HG03558 (cell line): Measurements from ENCODE around the gene MARCHF10.

Experiments used
- ATAC-seq: cut with Tn5 transposase; IDR thresholded peaks from one replicate; pipeline ENCODE4 v1.9.1; 2021; ENCODE audit warnings: moderate number of reproducible peaks; ENCODE audit not compliant: unreplicated experiment; ENCODE audit errors: extremely low read depth

Gene MARCHF10

DNA sequence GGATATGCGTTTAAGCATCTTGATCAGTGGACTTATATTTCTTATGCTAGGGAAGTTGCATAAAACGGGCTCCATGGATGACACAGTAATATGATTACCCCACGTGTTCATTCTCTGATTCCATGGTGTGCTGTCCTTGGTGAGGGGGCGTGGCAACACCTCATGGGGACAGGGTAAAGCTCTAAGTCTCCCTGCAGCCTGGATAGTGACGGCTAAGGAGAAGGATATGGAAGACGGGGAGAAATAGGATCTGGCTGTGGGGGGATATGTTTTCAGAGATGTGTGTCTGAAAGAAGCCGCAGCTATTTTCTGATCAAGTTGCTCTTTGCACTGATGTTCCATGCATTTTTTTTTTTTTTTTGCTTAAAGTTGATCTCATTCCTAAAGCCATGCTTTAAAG lies 84.3 kb downstream of the MARCHF10 start:
- no peak for ATAC-seq

DNA sequence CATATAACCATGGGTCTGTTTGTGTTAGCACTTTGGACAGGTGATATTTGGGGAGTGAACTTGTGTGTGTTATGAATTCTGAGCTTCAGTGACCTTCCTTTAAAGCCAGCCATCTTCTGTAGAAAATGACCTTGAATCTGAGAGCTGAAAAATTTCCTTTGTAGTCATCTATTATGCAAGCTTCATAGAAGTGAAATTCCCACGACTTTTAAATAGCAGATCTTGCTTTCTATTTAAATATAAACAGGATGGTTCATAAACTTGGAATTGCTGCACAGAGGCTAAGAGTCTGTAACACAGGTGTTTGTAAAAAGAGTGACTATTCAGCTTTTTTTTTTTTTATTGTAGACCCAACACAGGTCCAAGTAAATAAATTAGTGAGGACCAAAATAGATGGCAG lies 85.5 kb downstream of the MARCHF10 start:
- no peak for ATAC-seq

DNA sequence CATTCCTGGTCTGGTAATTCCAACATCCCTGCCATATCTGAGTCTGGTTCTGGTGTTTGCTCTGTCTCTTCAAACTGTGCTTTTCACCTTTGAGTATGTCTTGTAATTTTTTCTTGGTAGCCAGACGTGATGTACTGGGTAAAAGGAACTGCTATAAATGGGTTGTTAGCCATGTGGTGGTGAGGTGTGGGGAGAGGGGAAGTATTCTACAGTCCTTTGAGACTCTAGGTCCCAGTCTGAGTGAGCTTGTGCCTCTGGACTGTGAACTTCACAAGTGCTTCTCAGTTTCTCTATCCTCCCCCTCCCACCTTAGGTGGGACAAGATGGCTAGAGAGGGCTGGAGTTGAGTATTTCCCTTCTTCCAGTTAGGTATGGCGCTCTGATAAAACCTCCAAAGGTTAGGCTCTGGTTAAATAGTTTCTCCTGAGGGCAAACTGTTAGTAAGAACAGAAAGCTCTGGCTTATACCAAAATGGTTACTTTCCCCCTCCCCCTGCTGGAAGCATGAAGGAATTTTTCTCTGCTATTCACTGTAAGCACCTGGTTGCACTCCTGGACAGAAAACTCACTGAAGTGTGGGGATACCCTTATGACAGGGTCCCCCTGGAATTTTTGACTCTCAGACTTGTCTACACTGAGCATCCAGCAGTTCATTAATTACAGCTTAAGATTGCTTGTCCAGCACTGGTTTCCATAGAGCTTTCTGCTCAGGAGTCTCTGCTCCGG lies 87.8 kb downstream of the MARCHF10 start:
- ATAC-seq, result no peak

DNA sequence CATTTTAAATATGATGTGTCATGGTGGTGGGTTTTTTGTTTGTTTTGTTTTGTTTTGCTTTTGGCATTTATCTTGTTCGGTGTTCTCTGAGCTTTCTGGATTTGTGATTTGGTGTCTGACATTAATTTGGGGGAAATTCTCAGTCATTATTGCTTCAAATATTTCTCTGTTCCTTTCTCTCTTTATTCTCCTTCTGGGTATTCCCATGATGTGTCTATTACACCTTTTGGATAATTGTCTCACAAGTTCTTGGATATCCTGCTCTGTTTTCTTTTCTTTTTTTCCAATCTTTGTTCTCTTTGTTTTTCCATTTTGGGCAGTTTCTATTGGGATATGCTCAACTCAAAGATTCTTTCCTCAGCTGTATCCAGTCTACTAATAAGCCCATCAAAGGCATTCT lies 88.5 kb downstream of the MARCHF10 start:
- ATAC-seq, result no peak

DNA sequence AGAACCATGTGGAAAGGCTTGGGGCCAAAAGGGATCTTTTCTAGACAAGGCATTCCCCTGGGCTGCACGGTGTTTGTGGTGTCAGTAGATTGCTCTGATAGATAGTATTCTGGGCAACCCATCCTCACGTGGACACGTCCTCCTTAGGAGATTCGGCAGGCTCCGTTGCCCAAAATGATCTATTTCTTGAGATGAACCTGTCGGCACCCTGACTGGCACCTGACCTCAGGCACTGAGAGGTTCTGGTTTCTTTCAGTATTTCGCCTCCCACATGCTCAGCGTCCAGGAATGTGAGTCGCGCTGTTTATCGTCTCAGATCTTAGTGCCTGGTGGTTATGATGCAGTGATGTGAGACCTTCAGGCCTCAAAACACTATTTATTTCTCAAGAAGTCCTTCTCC lies 89.7 kb downstream of the MARCHF10 start:
- no peak for ATAC-seq

DNA sequence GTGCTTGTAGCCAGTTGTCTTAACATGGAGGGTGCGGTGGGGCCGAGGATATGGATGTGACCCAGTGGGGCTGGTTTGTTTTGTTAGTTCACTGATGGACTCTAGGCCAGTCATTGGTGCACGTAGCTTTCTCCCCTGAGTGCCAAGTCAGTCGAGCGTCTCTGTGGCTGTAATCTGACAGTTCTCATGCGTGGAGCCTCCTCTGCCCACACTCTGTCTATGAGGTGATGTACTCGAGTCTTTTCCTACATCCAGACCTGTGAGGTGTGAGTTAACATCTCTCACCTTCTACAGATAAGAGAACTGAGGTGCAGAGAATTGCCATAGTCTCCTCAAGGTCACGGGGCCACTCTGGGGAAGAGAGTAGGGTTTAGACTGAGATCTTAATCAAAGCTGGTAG lies 90.2 kb downstream of the MARCHF10 start:
- ATAC-seq, result no peak

DNA sequence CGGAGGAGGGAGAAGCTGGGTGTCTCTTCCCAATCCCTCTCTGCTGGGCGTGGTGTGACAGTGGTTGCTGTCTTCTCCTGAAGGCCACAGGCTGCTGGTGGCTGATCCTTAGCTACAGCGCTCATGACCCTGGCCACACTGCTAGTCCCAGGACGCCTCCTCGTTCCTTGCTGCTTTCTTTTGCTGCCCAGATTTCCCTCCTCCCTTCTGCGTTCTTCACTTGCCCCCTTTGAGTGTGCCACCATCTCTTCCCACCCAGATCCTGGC lies 90.6 kb downstream of the MARCHF10 start:
- no peak for ATAC-seq

DNA sequence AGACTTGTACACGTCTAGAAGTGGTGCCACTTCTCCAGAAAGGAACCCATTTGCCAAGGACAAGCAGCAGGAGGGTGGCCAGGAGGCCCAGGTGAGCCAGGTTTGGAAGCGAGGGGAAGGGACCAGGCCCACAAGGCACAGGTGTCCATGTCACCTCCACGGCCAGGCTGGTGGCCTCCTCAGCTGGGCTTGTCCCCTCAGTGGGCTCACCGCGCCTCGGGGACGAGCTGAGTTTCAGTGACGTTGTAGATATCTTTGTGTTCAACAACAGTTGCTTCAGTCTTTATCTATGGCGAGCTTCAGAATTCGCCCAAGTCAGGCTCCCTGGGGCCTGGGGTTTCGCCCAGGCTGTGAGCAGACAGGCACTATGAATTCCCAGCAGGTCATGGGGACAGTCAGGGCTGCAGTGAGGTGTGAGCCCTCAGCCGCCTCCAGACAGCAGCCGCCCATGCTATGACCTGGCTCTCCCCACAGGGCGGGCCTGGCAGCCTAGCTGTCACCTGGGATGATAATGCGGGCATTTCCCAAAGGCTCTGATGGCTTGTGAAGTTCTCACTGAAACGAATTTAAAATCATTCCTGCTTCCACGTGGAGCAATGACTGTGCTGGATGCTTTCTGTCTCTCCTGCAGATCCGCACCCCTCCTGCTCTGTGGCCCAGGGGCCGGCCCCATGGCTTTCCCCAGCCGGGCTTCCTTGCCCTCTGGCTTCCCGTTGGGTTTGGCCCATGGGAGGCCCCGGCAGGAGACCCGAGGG lies 91.1 kb downstream of the MARCHF10 start:
- no peak for ATAC-seq

DNA sequence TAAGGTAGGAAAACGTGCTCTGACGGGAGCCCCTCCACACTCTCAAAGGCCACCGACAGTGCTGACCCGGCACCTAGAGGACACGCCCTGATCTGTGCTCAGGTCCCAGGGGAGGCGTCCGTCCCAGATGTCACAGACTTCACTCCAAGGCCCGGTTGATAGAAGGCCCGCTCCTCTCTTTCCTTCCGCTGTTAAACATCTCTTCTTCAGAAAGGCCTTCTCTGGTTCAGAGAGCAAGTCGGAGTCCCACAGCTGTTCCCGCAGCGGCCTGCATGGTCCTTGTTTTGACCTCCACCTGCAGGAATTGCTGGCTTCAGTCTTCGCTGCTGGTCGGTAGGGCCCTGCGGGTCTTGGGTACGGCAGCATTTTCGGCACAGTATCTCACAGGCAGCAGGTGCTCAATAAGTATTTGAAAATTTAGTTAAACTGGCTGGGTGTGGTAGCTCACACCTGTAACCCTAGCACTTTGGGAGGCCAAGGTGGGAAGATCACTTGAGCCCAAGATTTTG lies 92.2 kb downstream of the MARCHF10 start:
- no peak for ATAC-seq

DNA sequence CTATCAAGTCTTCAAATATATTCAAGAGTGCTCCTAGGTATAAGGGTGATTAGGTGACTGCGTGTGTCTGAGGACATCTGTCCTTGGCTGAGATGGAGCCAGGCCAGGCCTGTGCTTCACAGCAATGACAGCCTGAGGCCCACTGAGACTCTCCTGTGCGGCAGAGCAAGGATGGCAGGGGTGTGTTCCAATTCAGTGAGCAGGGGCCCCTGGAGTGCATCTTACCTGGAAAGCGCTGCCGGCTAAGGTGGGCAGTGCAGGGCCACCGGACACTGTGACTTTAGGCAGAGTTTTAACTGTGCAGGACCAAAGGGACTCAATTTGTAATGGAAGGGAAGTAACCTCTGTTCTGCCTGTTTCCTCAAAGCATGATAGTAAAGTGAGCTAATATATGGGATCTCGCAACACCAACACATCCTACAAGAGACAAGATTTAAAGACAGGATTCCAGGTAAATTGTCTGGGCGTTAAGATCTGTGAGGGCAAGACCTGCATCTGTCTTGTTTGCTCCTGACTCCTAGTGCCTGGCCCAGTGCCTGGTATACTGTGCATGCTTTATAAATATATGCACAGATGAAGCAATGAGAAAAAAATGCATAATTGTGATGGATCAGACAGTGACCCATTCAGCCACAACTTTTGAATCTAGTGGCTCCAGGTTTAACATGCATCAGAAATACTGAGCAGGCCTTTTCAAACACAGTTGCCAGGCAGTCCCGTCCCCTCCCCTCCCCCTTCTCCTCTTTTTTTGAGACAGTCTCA lies 93.9 kb downstream of the MARCHF10 start:
- no peak for ATAC-seq

DNA sequence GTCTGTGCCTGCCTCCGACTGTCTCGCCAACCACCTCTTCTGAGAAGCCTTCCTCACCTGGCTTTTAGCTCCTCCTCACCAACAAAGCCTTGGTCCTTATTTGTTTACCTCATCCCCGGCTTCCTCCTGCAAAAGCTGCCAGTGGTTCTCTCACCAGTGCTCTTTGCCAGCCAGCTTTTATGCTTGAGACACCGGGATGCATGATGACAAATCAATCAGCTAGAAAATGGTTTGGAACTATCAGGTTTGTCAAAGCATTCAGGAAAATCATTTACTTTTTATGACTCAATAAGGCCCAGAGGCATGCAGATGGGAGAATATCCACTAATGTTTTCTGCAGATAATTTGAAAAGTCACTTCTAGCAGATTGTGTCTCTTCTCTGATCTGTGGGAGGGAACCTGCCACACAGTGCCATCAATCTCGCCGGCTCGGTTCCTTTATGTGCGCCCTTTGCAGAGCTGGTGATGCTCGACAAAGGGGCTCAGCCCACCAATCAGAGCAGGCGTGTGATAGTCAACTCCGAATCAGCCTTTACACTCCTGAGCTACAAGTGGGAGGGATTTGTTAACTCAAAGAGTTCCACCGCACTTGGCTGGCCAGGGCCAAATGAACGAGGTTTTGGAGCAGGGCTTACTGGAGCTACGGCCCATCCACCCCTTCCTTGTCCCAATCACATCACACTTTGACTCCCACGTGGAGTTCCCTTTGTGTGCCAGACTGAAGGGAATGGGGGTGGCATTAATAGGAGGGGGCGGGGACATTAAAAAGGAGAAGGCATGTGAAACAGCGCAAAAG lies 94.8 kb downstream of the MARCHF10 start:
- ATAC-seq, result no peak

DNA sequence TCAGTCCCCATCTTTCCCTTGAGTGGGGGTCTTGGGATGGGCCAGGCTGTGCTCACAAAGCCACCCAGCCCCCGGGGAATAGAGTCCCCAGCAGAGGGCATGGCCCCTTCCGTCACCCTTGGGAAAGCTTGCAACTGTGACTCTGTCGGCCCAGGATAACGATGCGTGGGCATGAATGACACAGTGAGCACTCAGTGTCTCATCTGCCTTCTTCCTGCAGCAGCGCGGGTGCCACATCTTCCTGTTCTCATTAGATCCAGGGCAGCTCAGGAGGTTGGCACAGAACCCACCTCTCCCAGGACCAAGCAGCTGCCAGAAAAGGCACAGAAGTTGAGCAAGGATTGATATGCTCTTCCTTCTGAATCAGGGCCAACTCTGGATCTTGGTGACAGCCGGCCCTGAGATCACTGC lies 95.9 kb downstream of the MARCHF10 start:
- ATAC-seq, result no peak

DNA sequence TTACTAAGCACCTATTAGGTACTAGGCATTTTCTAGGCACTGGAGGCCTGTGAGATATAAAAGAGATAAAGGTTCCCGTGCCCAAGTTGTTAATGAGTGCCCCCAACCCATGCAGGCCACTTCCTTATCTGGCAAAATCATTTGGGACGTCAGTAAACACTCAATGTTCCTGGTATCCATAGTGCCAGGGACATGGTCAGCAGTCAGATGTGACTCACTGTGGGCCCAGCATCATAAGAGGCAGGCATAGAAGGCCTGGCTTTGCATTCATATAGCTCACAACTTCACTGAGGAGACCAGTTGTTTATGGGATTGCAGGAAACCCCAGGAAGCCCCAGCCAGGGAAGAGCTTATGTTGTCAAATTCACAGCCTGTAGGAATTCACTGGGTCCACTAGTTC lies 99.5 kb downstream of the MARCHF10 start:
- ATAC-seq, result no peak

DNA sequence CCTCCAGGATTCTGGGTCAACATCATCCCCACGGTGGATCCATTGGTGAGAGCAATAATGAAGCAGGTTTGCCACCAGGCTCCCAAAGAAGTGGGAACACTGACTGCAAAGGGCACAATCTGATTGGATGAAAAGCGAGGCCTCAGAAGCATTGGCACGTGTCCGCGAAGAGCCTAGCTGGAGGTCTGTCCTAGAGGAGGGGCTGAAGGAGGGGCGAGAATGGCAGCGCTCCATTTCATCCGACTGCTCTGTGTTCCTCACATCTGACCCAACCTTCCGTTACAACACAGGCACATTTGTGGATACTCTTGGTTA lies 100.7 kb downstream of the MARCHF10 start:
- no peak for ATAC-seq

DNA sequence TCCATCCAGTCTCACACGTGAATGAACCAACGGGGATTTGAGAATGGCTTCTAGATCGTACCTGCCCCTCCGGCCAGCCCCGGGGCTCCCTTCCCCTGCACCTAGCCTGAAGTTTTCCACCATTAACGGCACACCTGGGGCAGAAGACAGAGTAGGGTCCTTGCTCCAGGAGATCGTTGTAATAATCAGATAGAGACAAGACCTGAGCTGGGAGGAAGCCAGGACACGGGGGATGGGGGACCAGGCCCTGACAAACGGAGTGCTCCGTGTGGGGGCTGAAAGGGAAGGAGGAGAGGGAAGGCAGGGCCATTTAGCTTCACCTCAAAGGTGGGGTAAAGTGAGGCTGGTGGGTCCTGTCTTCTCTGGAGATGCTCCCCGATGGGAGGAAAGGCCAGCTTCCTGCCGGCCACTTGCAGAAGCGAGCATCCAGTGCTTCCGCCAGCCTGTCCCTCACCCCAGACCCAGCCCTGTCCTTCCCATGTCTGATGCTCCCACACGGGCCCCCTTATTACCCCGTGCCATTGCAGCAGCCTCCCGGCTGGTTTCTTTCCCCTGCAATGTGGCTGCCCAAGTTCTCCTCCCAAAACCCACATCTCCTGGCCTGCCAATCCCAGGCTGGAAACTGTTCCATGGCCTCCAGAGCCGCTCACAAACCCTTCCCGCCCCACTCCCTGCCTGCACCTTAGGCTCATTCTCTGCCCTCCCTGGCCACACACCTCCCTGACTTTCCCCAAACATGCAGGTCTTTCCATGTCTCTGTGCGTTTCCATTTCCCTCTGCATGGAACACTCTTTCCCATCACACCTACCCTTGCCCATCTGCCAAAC lies 101.3 kb downstream of the MARCHF10 start:
- ATAC-seq, result no peak

DNA sequence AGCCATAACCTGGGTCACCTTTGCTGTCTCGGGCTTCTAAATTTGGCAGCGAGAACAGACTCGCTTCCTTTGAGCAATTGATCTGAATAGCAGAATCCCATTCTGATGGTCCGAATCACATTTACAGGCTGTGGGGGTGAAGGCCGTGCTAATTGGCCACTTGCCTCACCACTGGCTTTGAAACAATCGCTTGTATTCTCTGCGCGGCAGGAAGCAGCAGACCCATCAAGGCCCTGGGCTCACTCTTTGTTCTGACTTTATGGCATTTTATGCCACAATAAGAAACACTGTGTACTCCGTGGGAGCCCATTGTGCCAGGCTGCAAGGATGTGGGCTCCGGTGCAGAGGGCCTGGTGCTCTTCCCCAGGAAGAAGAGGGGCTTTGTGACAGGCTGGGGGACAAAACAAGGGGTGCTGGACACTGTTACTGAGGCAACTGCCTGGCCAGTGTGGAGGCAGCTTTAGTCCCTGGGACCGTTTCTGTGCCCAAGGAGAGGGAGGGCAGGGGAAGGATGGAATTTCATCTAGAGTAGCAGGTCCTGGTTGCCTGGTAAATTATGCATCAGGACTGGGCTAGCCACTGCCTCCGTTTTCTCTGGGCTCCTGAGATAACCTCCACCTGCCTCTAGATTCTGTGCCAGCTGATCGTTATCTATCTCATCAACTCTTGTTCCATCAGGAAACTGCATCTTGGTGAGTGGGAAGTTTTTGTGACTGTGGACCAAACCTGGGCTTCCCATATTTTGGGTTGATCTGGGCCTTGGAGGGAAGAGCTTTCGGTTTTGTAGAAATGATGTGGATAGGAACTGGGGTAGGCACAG lies 102.1 kb downstream of the MARCHF10 start:
- no peak for ATAC-seq

DNA sequence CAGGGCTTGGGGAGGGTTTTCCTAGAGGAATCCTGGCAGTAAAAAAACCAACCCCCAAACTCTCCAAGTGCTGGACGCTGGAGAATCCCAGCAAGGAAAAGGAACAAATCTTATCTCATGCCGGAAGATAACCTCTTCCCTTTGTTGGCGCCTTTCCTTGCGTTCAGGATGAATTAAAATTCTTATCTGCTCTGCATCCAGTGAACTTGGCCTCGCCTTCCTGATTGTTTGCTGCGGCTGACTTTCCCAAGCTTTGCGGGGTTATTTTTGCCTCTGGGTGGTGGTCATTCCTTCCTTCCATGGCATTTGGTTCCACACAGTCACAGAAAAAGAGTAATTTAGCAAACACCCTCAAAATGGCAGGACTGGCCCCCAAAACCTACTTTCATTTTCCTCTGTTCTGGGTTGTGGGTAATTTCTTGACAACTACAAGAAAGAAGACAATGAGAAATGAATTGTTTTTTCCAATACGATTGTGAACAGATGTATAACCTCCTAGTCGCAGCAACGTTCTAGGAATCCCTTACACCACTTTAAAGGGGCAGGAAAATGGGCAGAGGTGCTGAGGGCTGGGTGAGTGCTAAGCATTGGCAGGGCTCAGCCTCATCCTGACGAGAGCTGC lies 102.8 kb downstream of the MARCHF10 start:
- ATAC-seq, result no peak

DNA sequence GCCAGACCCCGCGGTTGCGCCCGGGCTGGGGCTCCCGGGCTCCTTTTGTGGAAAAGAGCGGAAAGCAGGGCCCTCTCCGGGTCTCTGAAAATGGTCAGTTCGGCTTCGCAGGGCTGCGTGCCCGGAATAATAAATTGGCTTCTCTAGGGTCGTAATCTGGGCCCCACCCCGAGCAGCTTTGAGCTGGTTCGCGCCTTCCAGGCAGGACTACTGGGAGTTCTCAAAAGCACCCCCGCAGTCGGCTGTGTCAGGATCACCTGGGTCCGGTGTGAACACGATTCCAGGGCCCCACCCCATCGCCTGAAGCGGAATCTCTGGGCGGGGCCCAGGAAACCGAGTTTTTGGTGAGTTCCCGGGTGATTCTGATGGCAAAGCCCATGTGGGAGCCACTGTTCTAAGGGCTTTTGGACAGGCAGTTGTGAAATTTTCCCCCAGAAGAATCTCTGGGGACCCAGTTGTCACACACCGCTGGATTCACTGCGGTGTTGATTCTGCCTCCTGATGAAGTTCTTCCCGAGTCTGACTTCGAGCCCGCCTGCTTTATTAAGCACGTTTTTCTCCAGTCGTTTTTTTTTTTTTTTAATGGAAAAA lies 103.6 kb downstream of the MARCHF10 start:
- ATAC-seq, result no peak
